Bronchial epithelial cell (primary cell): Measurements from ENCODE around the gene NXPE2. TPM values are rescaled to one million over a fixed set of nuclear protein-coding genes. Genes with fewer than 3 reads are reported as not detected.
"Not testable (repeated sequence)": the region's sequence is repeated elsewhere in the genome, so short reads cannot be mapped to it uniquely, and the experiment has no call there.

Experiments
- DNase-seq: peaks from one replicate; pipeline ENCODE4 v3.0.0-alpha.2; 2010; ENCODE audit warnings: low read depth
- FAIRE-seq: peaks from 2 replicates; lab custom pipeline; 2011; peaks lifted over from hg19 to GRCh38; lab: Jason Lieb, UNC
- H3K27me3 ChIP-seq: 2 replicates; pipeline ENCODE4 v1.5.1; 2011; ENCODE audit warnings: low read length; ENCODE audit not compliant: control insufficient read depth, insufficient read depth
- H3K36me3 ChIP-seq: 2 replicates; pipeline ENCODE4 v1.5.1; 2011; ENCODE audit warnings: low read length; ENCODE audit not compliant: control insufficient read depth, insufficient read depth
- H3K4me3 ChIP-seq: 2 replicates; pipeline ENCODE4 v1.5.1; 2011; ENCODE audit warnings: mild to moderate bottlenecking, low read depth, low read length, control low read depth
- total RNA-seq: library from RNA; depleted of rRNA; stranded (reverse); fragments of >200 nt; gene quantifications from 2 replicates; pipeline ENCODE4 v1.2.1, GENCODE V29; 2014
- TF ChIP-seq, protein P1 (sequence below): IDR thresholded peaks from 2 replicates; pipeline ENCODE4 v1.5.1; 2011; ENCODE audit warnings: mild to moderate bottlenecking, moderate library complexity, low read length, control low read depth, inconsistent platforms; ENCODE audit not compliant: insufficient read depth, severe bottlenecking

NXPE2 gene
- not detected in 2 replicates for total RNA-seq

DNA sequence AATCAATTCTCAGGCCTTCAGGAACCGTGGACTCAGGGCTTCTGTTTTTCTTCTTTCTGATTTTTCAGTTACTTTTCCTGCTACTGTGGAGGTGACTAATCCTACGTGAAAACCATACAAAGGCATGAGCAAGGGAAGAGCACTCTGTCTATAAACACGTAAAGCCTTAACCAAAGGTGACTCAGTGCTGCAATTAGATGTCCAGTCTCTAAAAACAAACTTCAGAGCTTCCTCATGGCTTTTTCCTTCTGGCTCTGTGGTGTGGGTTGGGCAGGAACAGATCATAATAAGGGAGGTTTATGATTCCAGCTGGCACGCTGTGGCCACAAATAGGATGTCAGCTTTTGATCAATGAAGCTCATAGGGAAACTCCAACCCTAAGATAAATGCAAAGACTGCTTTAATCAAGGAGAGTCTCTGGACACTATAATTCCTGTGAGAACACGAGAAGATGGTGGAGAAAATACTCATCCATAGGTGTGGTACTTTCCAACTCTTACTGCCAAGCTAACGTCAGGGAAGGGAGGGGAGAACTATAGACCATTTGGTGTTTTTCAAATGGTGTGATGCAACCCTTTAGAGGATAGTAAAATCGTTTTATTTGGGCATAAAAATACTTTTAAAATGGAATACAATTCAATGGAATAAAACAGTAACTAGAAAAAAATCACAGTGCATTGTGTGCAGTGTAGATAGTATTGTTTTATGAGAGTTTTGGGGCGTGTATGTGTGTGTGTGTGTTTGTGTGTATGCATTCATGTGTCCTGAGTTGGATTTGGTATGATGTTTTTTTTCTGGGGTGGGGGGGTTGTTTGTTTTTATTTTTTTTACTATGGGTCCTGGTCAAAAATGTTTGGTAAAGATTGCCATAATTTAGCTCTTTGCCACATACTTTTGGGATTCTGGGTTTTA lies at the start of gene NXPE2:
Gene NXPE2, plus strand, starts transcription at position 403 of the 912 bp plus-strand sequence. Its CDS starts 49 bp downstream, at position 452.
- no peak for FAIRE-seq
- TF ChIP-seq, protein P1, sequence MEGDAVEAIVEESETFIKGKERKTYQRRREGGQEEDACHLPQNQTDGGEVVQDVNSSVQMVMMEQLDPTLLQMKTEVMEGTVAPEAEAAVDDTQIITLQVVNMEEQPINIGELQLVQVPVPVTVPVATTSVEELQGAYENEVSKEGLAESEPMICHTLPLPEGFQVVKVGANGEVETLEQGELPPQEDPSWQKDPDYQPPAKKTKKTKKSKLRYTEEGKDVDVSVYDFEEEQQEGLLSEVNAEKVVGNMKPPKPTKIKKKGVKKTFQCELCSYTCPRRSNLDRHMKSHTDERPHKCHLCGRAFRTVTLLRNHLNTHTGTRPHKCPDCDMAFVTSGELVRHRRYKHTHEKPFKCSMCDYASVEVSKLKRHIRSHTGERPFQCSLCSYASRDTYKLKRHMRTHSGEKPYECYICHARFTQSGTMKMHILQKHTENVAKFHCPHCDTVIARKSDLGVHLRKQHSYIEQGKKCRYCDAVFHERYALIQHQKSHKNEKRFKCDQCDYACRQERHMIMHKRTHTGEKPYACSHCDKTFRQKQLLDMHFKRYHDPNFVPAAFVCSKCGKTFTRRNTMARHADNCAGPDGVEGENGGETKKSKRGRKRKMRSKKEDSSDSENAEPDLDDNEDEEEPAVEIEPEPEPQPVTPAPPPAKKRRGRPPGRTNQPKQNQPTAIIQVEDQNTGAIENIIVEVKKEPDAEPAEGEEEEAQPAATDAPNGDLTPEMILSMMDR = no peak
- Histone ChIP-seq H3K4me3 (no peak within 1 kb of the TSS), H3K36me3 (no peaks in the 10 kb centered on the region), H3K27me3 (no peaks in the 10 kb centered on the region)
- peak; percentile 45 for DNase-seq

- H3K4me3 ChIP-seq, DNase-seq, H3K36me3 ChIP-seq, H3K27me3 ChIP-seq, FAIRE-seq: not testable (repeated sequence)
Observed at GRCh38 chr11:114631445-114631965, 46.8 kb upstream of the NXPE2 start.

DNA sequence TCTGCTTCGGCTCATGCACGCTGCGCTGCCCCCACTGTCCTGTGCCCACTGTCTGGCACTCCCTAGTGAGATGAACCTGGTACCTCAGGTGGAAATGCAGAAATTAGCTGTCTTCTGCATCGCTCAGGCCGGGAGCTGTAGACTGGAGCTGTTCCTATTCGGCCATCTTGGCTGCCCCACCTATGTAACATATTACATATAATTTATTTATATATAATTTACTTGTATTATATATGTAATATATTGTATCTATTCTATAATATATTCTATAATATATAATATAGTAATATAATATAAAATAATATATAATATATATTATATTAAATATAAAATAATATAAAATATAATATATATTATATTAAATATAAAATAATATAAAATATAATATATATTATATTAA lies 38.9 kb upstream of the NXPE2 start:
- DNase-seq, H3K36me3 ChIP-seq, FAIRE-seq, H3K27me3 ChIP-seq, H3K4me3 ChIP-seq: not testable (repeated sequence)

DNA sequence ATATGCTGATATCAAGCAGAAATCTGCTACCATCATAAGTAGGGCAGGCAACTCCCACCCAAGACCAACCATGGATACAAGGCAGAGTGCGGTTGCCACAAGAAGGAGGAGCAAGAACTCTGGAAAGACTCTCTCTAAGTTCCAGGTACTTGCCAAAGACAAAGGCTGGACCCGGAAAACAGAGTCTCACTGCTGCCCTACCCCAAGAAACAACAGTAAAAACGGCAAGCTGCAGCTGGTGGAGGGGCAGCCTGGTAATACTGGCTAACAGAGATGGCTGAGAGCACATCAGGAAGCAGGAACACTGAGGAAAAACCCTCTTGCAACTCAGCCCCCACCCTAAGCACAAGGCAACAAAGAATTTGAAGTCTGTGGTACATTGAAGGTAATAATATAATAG lies 27.7 kb upstream of the NXPE2 start:
- DNase-seq (no peak), FAIRE-seq (no peak)
- TF ChIP-seq, protein P1 = no peak
- H3K36me3 ChIP-seq = no peaks in the 10 kb centered on the region
- no peak overlapping the region for H3K4me3 ChIP-seq
- H3K27me3 ChIP-seq = no peaks in the 10 kb centered on the region

DNA sequence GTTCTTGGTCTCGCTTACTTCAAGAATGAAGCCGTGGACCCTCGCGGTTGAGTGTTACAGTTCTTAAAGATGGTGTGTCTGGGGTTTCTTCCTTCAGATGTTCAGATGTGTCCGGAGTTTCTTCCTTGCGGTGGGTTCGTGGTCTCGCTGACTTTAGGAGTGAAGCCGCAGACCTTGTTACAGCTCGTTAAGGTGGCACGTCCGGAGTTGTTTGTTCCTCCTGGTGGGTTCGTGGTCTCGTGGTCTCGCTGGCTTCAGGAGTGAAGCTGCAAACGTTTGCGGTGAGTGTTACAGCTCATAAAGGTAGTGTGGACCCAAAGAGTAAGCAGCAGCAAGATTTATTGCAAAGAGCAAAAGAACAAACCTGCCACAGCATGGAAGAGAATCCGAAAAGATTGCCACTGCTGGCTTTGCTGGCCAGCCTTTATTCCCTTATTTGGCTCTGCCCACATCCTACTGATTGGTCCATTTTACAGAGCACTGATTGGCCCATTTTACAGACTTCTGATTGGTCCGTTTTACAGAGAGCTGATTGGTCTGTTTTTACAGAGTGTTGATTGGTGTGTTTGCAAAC lies 27.1 kb upstream of the NXPE2 start:
- TF ChIP-seq, protein P1 = no peak
- no peak for DNase-seq
- H3K27me3 ChIP-seq = no peaks in the 10 kb centered on the region
- FAIRE-seq = no peak
- H3K4me3 ChIP-seq = no peak overlapping the region
- no peaks in the 10 kb centered on the region for H3K36me3 ChIP-seq

GRCh38 chr11:114653148-114653547 lies 25.2 kb upstream of the NXPE2 start:
- TF ChIP-seq, protein P1 = no peak
- DNase-seq (no peak), FAIRE-seq (no peak)
- Histone ChIP-seq H3K27me3 (no peaks in the 10 kb centered on the region), H3K36me3 (no peaks in the 10 kb centered on the region), H3K4me3 (no peak overlapping the region)
